ENCODE measurements around the gene CACNB3. TPM values are rescaled to one million over a fixed set of nuclear protein-coding genes. Genes with fewer than 3 reads are reported as not detected.

Gene CACNB3
- total and polyA plus RNA-seq, 9 donors: 10.6 to 30.8 (median 19.2) TPM

- Histone ChIP-seq H3K36me3 (ENCODE audit: control insufficient read depth, insufficient read depth, low read length) (peaks cover 73% of the 10 kb centered on the region), H3K4me1 (ENCODE audit: control insufficient read depth, insufficient read depth, low read length) (peaks cover 26% of the 10 kb centered on the region), H3K27ac (ENCODE audit: low read length) (no peak overlapping the region), H3K9me3 (replicated peaks; ENCODE audit: control insufficient read depth, low read depth, low read length) (no peaks in the 10 kb centered on the region), H3K27me3 (ENCODE audit: control insufficient read depth, insufficient read depth, low read length) (no peaks in the 10 kb centered on the region), H3K4me3 (ENCODE audit: low read length) (no peak overlapping the region)
- WGBS (ENCODE audit: insufficient coverage): 76% methylated on average over 11 of the region's 16 CpGs
- DNase-seq: no peak
Observed at GRCh38 chr12:48777501-48778400, 40.5 kb upstream of the CACNB3 start.

- peak; percentile 87 for DNase-seq
- Histone ChIP-seq H3K4me3 (ENCODE audit: low read length) (no peak overlapping the region), H3K36me3 (ENCODE audit: control insufficient read depth, insufficient read depth, low read length) (peaks cover 55% of the 10 kb centered on the region), H3K9me3 (replicated peaks; ENCODE audit: control insufficient read depth, low read depth, low read length) (no peaks in the 10 kb centered on the region), H3K27me3 (ENCODE audit: control insufficient read depth, insufficient read depth, low read length) (no peaks in the 10 kb centered on the region), H3K27ac (ENCODE audit: low read length) (peak overlapping the region; percentile 76), H3K4me1 (ENCODE audit: control insufficient read depth, insufficient read depth, low read length) (peaks cover 26% of the 10 kb centered on the region)
- no CpG with 5 or more reads among the region's 3 CpGs for WGBS (ENCODE audit: insufficient coverage)
Observed at GRCh38 chr12:48779869-48780268, 38.4 kb upstream of the CACNB3 start.

- Histone ChIP-seq H3K9me3 (replicated peaks; ENCODE audit: control insufficient read depth, low read depth, low read length) (no peaks in the 10 kb centered on the region), H3K27ac (ENCODE audit: low read length) (peak overlapping the region; percentile 76), H3K4me1 (ENCODE audit: control insufficient read depth, insufficient read depth, low read length) (peaks cover 26% of the 10 kb centered on the region), H3K4me3 (ENCODE audit: low read length) (no peak overlapping the region), H3K27me3 (ENCODE audit: control insufficient read depth, insufficient read depth, low read length) (no peaks in the 10 kb centered on the region), H3K36me3 (ENCODE audit: control insufficient read depth, insufficient read depth, low read length) (peaks cover 49% of the 10 kb centered on the region)
- WGBS (ENCODE audit: insufficient coverage): 78% methylated on average over 8 of the region's 11 CpGs
- DNase-seq: no peak
Observed at GRCh38 chr12:48780381-48781025, 37.8 kb upstream of the CACNB3 start.

- WGBS (ENCODE audit: insufficient coverage): 70% methylated on average over 4 of the region's 9 CpGs
- no peak overlapping the region for H3K27ac ChIP-seq (ENCODE audit: low read length)
- H3K4me1 ChIP-seq (ENCODE audit: control insufficient read depth, insufficient read depth, low read length): peaks cover 26% of the 10 kb centered on the region
- no peaks in the 10 kb centered on the region for H3K27me3 ChIP-seq (ENCODE audit: control insufficient read depth, insufficient read depth, low read length)
- DNase-seq: no peak
- H3K4me3 ChIP-seq (ENCODE audit: low read length): no peak overlapping the region
- H3K9me3 ChIP-seq (replicated peaks; ENCODE audit: control insufficient read depth, low read depth, low read length): no peaks in the 10 kb centered on the region
- H3K36me3 ChIP-seq (ENCODE audit: control insufficient read depth, insufficient read depth, low read length): peaks cover 36% of the 10 kb centered on the region
Observed at GRCh38 chr12:48781750-48782456, 36.4 kb upstream of the CACNB3 start.

- no peak overlapping the region for H3K4me3 ChIP-seq (ENCODE audit: low read length)
- H3K36me3 ChIP-seq (ENCODE audit: control insufficient read depth, insufficient read depth, low read length): peaks cover 32% of the 10 kb centered on the region
- H3K27ac ChIP-seq (ENCODE audit: low read length): no peak overlapping the region
- WGBS (ENCODE audit: insufficient coverage): 79% methylated on average over 48 of the region's 63 CpGs
- peaks cover 34% of the 10 kb centered on the region for H3K4me1 ChIP-seq (ENCODE audit: control insufficient read depth, insufficient read depth, low read length)
- DNase-seq: no peak
- no peaks in the 10 kb centered on the region for H3K9me3 ChIP-seq (replicated peaks; ENCODE audit: control insufficient read depth, low read depth, low read length)
- H3K27me3 ChIP-seq (ENCODE audit: control insufficient read depth, insufficient read depth, low read length): no peaks in the 10 kb centered on the region
Observed at GRCh38 chr12:48782457-48783395, 35.6 kb upstream of the CACNB3 start.

- 85% methylated on average over 3 of the region's 4 CpGs for WGBS (ENCODE audit: insufficient coverage)
- no peak overlapping the region for H3K27ac ChIP-seq (ENCODE audit: low read length)
- H3K4me3 ChIP-seq (ENCODE audit: low read length): no peak overlapping the region
- H3K4me1 ChIP-seq (ENCODE audit: control insufficient read depth, insufficient read depth, low read length): peaks cover 41% of the 10 kb centered on the region
- peaks cover 30% of the 10 kb centered on the region for H3K36me3 ChIP-seq (ENCODE audit: control insufficient read depth, insufficient read depth, low read length)
- no peaks in the 10 kb centered on the region for H3K27me3 ChIP-seq (ENCODE audit: control insufficient read depth, insufficient read depth, low read length)
- DNase-seq: no peak
- H3K9me3 ChIP-seq (replicated peaks; ENCODE audit: control insufficient read depth, low read depth, low read length): no peaks in the 10 kb centered on the region
Observed at GRCh38 chr12:48783432-48783831, 34.9 kb upstream of the CACNB3 start.

GRCh38 chr12:48786591-48787544 is 31.4 kb upstream of the CACNB3 start:
- DNase-seq: no peak
- Histone ChIP-seq H3K4me1 (ENCODE audit: control insufficient read depth, insufficient read depth, low read length) (peaks cover 25% of the 10 kb centered on the region), H3K9me3 (replicated peaks; ENCODE audit: control insufficient read depth, low read depth, low read length) (no peaks in the 10 kb centered on the region), H3K4me3 (ENCODE audit: low read length) (peak overlapping the region; percentile 97), H3K27ac (ENCODE audit: low read length) (peak overlapping the region; percentile 69), H3K27me3 (ENCODE audit: control insufficient read depth, insufficient read depth, low read length) (no peaks in the 10 kb centered on the region), H3K36me3 (ENCODE audit: control insufficient read depth, insufficient read depth, low read length) (peaks cover 12% of the 10 kb centered on the region)
- WGBS (ENCODE audit: insufficient coverage): 57% methylated on average over 6 of the region's 7 CpGs

GRCh38 chr12:48787791-48788523 is 30.3 kb upstream of the CACNB3 start:
- Histone ChIP-seq H3K4me3 (ENCODE audit: low read length) (peak overlapping the region; percentile 97), H3K27ac (ENCODE audit: low read length) (peak overlapping the region; percentile 69), H3K9me3 (replicated peaks; ENCODE audit: control insufficient read depth, low read depth, low read length) (no peaks in the 10 kb centered on the region), H3K4me1 (ENCODE audit: control insufficient read depth, insufficient read depth, low read length) (peaks cover 24% of the 10 kb centered on the region), H3K36me3 (ENCODE audit: control insufficient read depth, insufficient read depth, low read length) (peaks cover 1% of the 10 kb centered on the region), H3K27me3 (ENCODE audit: control insufficient read depth, insufficient read depth, low read length) (no peaks in the 10 kb centered on the region)
- WGBS (ENCODE audit: insufficient coverage): 9% methylated on average over 6 of the region's 11 CpGs
- DNase-seq: no peak
